HG02938 (cell line): ENCODE results near the gene PHF1.

Experiments used
- ATAC-seq: cut with Tn5 transposase; IDR thresholded peaks from one replicate; pipeline ENCODE4 v1.9.1; 2021; ENCODE audit warnings: mild to moderate bottlenecking, moderate library complexity; ENCODE audit not compliant: unreplicated experiment

The PHF1 gene

GRCh38 chr6:33417128-33417902, 6.5 kb downstream of the PHF1 start:
- no peak for ATAC-seq

GRCh38 chr6:33417903-33418689, 7.3 kb downstream of the PHF1 start, which contains the start of gene CUTA:
Gene CUTA, minus strand, starts transcription at chr6:33418107. Its CDS starts 107 bp downstream, at chr6:33418000.
- peak; percentile 87 for ATAC-seq

GRCh38 chr6:33418690-33419291, 8.0 kb downstream of the PHF1 start:
- ATAC-seq: no peak

GRCh38 chr6:33419580-33420490, 9.0 kb downstream of the PHF1 start, which contains the start of gene SYNGAP1:
Gene SYNGAP1, plus strand, starts transcription at chr6:33420065. Its CDS starts 200 bp downstream, at chr6:33420265.
- ATAC-seq: no peak

- ATAC-seq: no peak
Observed at GRCh38 chr6:33420491-33421343, 9.9 kb downstream of the PHF1 start.

GRCh38 chr6:33421344-33421643, 10.5 kb downstream of the PHF1 start:
- ATAC-seq: no peak

GRCh38 chr6:33423777-33424176, 13.0 kb downstream of the PHF1 start:
- ATAC-seq: no peak

- ATAC-seq: no peak
Observed at GRCh38 chr6:33424855-33425667, 14.2 kb downstream of the PHF1 start.

- no peak for ATAC-seq
Observed at GRCh38 chr6:33425668-33426577, 15.1 kb downstream of the PHF1 start.

- ATAC-seq: no peak
Observed at GRCh38 chr6:33426590-33427511, 16.0 kb downstream of the PHF1 start.

GRCh38 chr6:33427585-33428223, 16.9 kb downstream of the PHF1 start:
- no peak for ATAC-seq

- no peak for ATAC-seq
Observed at GRCh38 chr6:33428224-33428965, 17.6 kb downstream of the PHF1 start.

GRCh38 chr6:33428966-33429749, 18.3 kb downstream of the PHF1 start:
- no peak for ATAC-seq

- no peak for ATAC-seq
Observed at GRCh38 chr6:33429750-33430052, 18.9 kb downstream of the PHF1 start.

- no peak for ATAC-seq
Observed at GRCh38 chr6:33430334-33430733, 19.5 kb downstream of the PHF1 start.
